SK-N-MC (cell line): ENCODE results near the gene NUP107.

Experiments used
- EZH2 ChIP-seq: fragments of 200-600 bp; sonication (generic); IDR thresholded peaks from one replicate; pipeline ENCODE4 v1.6.1; 2017; ENCODE audit warnings: antibody characterized with exemption
- POLR2AphosphoS5 ChIP-seq: IDR thresholded peaks from 2 replicates; pipeline ENCODE4 v1.6.1; 2012; ENCODE audit warnings: mild to moderate bottlenecking, low read depth, low read length, borderline replicate concordance

GRCh38 chr12:68745904-68746571 lies 59.3 kb downstream of the NUP107 start, which contains the start of gene SLC35E3:
- TF ChIP-seq POLR2AphosphoS5, result peak; percentile 94
- TF ChIP-seq EZH2, result no peak
